ENCODE measurements around the gene S1PR3.

The S1PR3 gene

GRCh38 chr9:89039104-89039465, 47.8 kb downstream of the S1PR3 start:
- DNase-seq = no peak

- no peak for DNase-seq
Measured at GRCh38 chr9:89039664-89040063, 48.4 kb downstream of the S1PR3 start.

DNA sequence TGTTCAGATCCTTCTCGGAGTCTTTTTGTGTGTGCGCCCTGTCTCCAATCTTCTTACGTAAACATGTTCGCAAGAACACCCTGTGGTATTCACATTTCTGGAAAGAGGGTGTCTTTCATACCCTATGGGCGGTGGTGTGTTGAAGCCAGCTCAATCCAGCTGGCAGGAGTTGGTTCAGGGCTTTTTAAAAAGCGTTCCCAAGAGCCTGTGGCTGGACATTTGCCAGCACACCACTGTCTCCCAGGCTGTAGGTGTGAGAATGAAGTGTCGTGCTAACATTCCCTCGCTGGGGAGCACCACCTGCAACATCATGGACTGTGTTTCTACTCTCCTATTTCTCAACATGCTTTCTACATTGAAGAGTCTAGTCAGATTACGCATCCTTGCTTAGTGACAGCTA, 51.7 kb downstream of the S1PR3 start:
- no peak for DNase-seq

DNA sequence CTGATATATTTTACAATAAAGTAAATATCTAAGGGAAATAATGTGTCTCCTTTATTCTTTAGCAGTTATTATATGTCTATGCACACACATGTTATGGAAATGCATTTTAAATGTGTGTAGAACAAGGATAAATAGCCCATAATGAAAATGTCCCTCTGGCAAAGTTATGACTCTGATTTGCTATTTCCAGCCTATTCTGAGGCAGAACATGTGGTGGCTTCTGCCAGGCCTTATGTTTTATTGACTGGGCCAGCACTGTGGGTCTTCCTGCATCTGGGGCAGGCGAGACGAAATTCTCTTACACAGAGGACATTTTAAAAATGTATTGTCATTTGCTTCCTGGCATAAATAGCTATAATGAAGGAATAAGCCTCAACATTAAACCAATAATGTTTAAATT, 52.8 kb downstream of the S1PR3 start:
- DNase-seq = no peak

DNA sequence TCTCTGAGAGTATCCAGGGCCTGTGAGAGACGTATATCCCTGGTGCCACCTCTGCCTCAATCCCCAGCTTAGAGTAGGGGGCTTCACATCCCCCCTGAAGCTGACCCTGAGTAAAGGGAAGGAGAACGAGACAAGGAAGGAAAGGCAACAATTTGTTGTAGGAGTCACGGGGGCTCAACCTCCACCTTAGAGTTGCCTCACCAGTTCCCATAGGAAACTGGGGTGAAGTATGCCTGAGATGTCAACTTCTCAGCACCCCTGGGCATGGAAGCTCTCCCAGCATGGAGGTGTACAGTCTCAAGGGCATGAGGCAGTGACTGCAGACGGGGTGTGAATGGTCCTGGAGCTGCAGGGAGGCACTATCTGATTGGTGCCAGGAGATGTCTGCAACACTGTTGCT, 53.6 kb downstream of the S1PR3 start:
- no peak for DNase-seq

GRCh38 chr9:89046832-89047231, 55.6 kb downstream of the S1PR3 start:
- DNase-seq = no peak

- DNase-seq = no peak
Measured at GRCh38 chr9:89047667-89048066, 56.4 kb downstream of the S1PR3 start.

DNA sequence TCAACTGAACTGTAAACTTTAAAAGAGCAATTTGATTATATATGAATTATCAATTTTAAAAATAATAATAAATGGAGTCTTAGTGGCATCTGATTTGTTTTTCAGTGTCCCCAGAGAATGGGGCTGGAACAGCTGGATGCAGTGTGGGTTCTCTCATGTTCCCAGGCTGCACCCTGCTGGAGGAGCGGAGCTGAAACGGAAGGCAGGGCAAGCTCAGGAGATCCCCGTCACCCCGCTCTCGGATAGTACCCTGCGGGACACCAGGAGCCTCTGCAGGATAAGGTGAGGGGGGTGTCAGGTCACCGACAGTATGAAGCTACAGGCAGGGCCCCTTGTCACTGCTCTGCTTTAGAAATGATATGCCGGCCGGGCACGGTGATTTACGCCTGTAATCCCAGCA, 57.3 kb downstream of the S1PR3 start:
- no peak for DNase-seq

- DNase-seq = no peak
Measured at GRCh38 chr9:89049646-89050045, 58.4 kb downstream of the S1PR3 start.

GRCh38 chr9:89051421-89052025, 60.3 kb downstream of the S1PR3 start:
- DNase-seq = no peak

DNA sequence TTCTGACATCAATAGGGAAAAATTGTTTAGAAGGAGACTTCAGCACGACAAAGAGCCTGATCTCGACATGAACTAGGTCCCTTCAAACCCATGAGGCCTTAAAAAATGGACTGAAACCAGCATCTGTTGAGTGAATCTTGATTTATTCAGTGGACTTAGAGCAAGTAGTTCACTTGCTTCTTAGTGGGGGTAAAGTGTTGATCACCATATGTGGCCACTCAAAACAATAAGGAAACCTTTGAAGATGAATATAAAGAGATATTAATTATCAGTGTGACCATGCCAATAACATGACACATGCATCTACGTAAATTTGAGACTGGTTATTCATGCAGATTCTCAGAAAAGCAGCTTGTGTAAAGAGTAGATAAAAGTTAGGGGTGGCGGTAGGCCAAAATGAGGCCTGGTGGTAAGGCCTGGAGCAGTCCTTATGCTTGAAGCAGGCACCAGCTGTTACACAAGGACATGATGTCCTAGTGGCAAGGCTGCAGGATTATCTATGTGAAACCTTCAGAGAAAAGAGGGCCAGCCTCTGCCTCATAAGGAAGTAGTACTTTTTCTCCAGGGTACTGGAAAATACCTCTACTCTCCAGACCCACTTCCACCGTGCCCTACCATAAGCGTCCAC, 61.3 kb downstream of the S1PR3 start:
- DNase-seq = no peak

- DNase-seq = no peak
Measured at GRCh38 chr9:89053301-89053700, 62.0 kb downstream of the S1PR3 start.

All from right forelimb (tissue), 1 donor.